ENCODE data around the gene ARL8A.
"Not testable (repeated sequence)": the region's sequence is repeated elsewhere in the genome, so short reads cannot be mapped to it uniquely, and the experiment has no call there.

DNA sequence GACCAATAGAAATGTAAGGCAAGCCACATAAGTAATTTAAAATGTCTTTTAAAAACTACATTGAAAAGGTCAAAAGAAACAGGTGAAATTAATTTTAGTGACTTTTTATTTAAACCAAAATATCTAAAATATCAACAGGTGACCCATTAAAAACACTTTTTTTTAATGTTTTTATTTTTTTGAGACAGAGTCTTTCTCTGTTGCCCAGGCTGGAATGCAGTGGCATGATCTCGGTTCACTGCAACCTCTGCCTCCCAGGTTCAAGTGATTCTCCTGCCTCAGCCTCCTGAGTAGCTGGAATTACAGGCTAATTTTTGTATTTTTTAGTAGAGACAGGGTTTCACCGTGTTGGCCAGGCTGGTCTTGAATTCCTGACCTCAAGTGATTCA lies 36.2 kb upstream of the ARL8A start:
- not testable (repeated sequence) for TF ChIP-seq CHD2 (IDR thresholded peaks at IDR 0.05; ENCODE audit: low read length, partially characterized antibody); POLR2A (IDR thresholded peaks at IDR 0.05; ENCODE audit: low read length); BHLHE40 (IDR thresholded peaks at IDR 0.05; ENCODE audit: low read depth, low read length)
- TF ChIP-seq, protein P1, sequence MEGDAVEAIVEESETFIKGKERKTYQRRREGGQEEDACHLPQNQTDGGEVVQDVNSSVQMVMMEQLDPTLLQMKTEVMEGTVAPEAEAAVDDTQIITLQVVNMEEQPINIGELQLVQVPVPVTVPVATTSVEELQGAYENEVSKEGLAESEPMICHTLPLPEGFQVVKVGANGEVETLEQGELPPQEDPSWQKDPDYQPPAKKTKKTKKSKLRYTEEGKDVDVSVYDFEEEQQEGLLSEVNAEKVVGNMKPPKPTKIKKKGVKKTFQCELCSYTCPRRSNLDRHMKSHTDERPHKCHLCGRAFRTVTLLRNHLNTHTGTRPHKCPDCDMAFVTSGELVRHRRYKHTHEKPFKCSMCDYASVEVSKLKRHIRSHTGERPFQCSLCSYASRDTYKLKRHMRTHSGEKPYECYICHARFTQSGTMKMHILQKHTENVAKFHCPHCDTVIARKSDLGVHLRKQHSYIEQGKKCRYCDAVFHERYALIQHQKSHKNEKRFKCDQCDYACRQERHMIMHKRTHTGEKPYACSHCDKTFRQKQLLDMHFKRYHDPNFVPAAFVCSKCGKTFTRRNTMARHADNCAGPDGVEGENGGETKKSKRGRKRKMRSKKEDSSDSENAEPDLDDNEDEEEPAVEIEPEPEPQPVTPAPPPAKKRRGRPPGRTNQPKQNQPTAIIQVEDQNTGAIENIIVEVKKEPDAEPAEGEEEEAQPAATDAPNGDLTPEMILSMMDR (IDR thresholded peaks at IDR 0.05) = not testable (repeated sequence)

All from A549 (cell line).